HG03064 (cell line): ENCODE measurements around the gene PTPRE.

Experiments used
- ATAC-seq: cut with Tn5 transposase; IDR thresholded peaks from one replicate; pipeline ENCODE4 v1.9.1; 2021; ENCODE audit warnings: low read depth; ENCODE audit not compliant: unreplicated experiment

Gene PTPRE

GRCh38 chr10:128040681-128041080 lies 133.8 kb downstream of the PTPRE start:
- ATAC-seq, result no peak

GRCh38 chr10:128042131-128042610 lies 135.3 kb downstream of the PTPRE start:
- no peak for ATAC-seq

GRCh38 chr10:128043259-128044045 lies 136.5 kb downstream of the PTPRE start:
- ATAC-seq, result no peak

GRCh38 chr10:128044186-128044585 lies 137.3 kb downstream of the PTPRE start:
- ATAC-seq, result no peak

- ATAC-seq, result no peak
Observed at GRCh38 chr10:128044961-128045832, 138.3 kb downstream of the PTPRE start.

- no peak for ATAC-seq
Observed at GRCh38 chr10:128045833-128046120, 138.9 kb downstream of the PTPRE start.

- ATAC-seq, result no peak
Observed at GRCh38 chr10:128046156-128046952, 139.5 kb downstream of the PTPRE start.

GRCh38 chr10:128046953-128047290 lies 140.0 kb downstream of the PTPRE start:
- ATAC-seq, result peak; percentile 3

GRCh38 chr10:128047351-128047750 lies 140.4 kb downstream of the PTPRE start:
- peak; percentile 98 for ATAC-seq

- no peak for ATAC-seq
Observed at GRCh38 chr10:128047991-128048818, 141.3 kb downstream of the PTPRE start.

GRCh38 chr10:128048819-128049210 lies 141.9 kb downstream of the PTPRE start:
- ATAC-seq, result no peak

- ATAC-seq, result no peak
Observed at GRCh38 chr10:128049226-128050120, 142.6 kb downstream of the PTPRE start.

- no peak for ATAC-seq
Observed at GRCh38 chr10:128050121-128050516, 143.2 kb downstream of the PTPRE start.

GRCh38 chr10:128050936-128051335 lies 144.0 kb downstream of the PTPRE start:
- ATAC-seq, result no peak

- no peak for ATAC-seq
Observed at GRCh38 chr10:128051548-128051947, 144.6 kb downstream of the PTPRE start.

- no peak for ATAC-seq
Observed at GRCh38 chr10:128052696-128053095, 145.8 kb downstream of the PTPRE start.

GRCh38 chr10:128053356-128053755 lies 146.5 kb downstream of the PTPRE start:
- ATAC-seq, result no peak

GRCh38 chr10:128054163-128054970 lies 147.5 kb downstream of the PTPRE start:
- no peak for ATAC-seq
